ENCODE data around the gene EHD4. TPM values are rescaled to one million over a fixed set of nuclear protein-coding genes. Genes with fewer than 3 reads are reported as not detected.
A peak's percentile ranks its signal among the peaks of the same experiment; 100 is the strongest.

EHD4 gene
- polyA plus RNA-seq, 3 donors: 12.8 to 16.0 (median 14.2) TPM

DNA sequence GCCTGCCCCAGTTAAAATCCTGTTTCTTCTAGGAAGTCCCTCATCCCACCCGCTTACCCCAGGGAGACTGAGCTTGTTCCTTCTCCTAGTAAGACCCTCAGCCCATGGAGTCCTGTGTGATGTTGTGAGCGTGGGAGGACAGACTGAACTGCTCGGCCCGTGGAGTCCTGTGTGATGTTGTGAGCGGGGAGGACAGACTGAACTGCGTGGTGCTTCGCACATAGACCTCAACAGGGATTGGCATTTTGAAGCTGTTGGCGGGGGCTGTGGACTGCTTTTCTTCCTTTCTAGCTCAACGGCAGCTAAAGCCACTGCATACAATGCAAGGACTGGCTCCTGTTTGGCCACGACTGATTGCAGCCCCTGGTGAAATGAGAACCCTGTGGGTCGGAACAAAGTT is 76.9 kb downstream of the EHD4 start:
- Histone ChIP-seq H3K4me1 (ENCODE audit: control insufficient read depth in 1 of 2, insufficient read depth in 2 of 2, low read length in 2 of 2) (peaks cover 22 to 24% of the 10 kb centered on the region in 2 donors), H4K20me1 (ENCODE audit: insufficient read depth, low read length) (no peaks in the 10 kb centered on the region), H2AFZ (ENCODE audit: insufficient read depth, low read depth, low read length, poor library complexity, severe bottlenecking) (no peak overlapping the region), H3K9ac (ENCODE audit: insufficient read depth, low read length, poor library complexity, severe bottlenecking) (peak overlapping the region; percentile 65), H3K9me3 (replicated peaks in 1 of 2; ENCODE audit: control insufficient read depth in 1 of 2, insufficient read depth in 1 of 2, low read length in 2 of 2) (no peaks in the 10 kb centered on the region), H3K4me2 (replicated peaks; ENCODE audit: extremely low read depth, low read length, poor library complexity, severe bottlenecking) (no peak overlapping the region), H3K27ac (ENCODE audit: low read depth in 1 of 2, low read length in 2 of 2) (peak overlapping the region; percentile 15 to 81), H3K79me2 (ENCODE audit: insufficient read depth, low read length) (no peaks in the 10 kb centered on the region), H3K27me3 (ENCODE audit: control insufficient read depth in 2 of 2, insufficient read depth in 2 of 2, low read length in 2 of 2) (no peaks in the 10 kb centered on the region), H3K4me3 (replicated peaks in 1 of 3; ENCODE audit: low read depth in 2 of 3, low read length in 3 of 3) (no peak overlapping the region), H3K36me3 (replicated peaks in 1 of 2; ENCODE audit: control insufficient read depth in 1 of 2, insufficient read depth in 2 of 2, low read length in 2 of 2) (peaks cover 27 to 38% of the 10 kb centered on the region in 2 donors)
- Mint-ChIP-seq H3K9me3 (peaks cover 0 to 4% (median 0%) of the 10 kb centered on the region in 7 donors), H3K27ac (peak overlapping the region; percentile 77 to 96 (median 90)), H3K4me1 (peaks cover 27% of the 10 kb centered on the region), H3K27me3 (ENCODE audit: low read depth in 3 of 3) (peaks cover 0 to 2% (median 2%) of the 10 kb centered on the region in 3 donors), H3K4me3 (peak overlapping the region in 1 of 2 donors; percentile 2), H3K36me3 (peaks cover 35 to 36% of the 10 kb centered on the region in 2 donors)
- 95% methylated on average over 8 of the region's 11 CpGs for WGBS (ENCODE audit: insufficient coverage)
- DNase-seq: no peak
- intact Hi-C loops (cut with micrococcal nuclease): no loop called here
- TF ChIP-seq, protein P1, sequence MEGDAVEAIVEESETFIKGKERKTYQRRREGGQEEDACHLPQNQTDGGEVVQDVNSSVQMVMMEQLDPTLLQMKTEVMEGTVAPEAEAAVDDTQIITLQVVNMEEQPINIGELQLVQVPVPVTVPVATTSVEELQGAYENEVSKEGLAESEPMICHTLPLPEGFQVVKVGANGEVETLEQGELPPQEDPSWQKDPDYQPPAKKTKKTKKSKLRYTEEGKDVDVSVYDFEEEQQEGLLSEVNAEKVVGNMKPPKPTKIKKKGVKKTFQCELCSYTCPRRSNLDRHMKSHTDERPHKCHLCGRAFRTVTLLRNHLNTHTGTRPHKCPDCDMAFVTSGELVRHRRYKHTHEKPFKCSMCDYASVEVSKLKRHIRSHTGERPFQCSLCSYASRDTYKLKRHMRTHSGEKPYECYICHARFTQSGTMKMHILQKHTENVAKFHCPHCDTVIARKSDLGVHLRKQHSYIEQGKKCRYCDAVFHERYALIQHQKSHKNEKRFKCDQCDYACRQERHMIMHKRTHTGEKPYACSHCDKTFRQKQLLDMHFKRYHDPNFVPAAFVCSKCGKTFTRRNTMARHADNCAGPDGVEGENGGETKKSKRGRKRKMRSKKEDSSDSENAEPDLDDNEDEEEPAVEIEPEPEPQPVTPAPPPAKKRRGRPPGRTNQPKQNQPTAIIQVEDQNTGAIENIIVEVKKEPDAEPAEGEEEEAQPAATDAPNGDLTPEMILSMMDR (IDR thresholded peaks at IDR 0.05): no peak

DNA sequence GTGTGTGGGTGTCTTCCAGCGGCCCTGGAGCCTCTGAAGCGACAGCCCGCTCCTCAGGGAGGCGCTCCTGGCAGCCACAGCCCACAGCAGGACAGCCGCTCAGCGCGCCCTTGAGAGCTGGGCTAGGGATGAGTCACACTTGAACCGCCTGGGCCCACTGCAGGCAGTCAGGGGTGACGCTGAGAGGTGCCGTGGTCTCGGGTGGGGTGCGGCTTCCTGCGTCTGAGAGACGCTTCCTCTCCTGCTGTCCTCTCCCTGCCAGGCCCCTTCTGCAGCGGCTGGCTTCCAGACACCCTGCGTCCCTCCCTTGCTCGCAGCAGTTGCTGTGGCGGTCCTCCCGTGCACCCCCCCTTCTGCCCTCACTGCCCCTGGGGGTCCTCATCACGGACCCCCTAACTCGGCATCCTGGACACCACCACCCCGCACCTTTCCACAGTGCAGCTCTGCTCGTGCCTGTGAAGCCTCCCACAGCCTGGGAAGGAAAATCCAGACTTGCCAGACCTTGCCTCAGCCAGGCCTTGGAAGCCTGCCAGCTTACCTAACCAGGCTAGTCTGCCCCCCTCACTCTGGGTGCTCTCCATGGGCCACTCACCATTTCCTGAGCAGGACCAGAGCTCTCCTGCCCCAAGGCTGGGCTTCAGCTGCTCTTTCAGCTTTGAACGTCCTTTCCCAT is 77.4 kb downstream of the EHD4 start:
- no peaks in the 10 kb centered on the region for H3K79me2 ChIP-seq (ENCODE audit: insufficient read depth, low read length)
- H3K36me3 ChIP-seq (replicated peaks in 1 of 2; ENCODE audit: control insufficient read depth in 1 of 2, insufficient read depth in 2 of 2, low read length in 2 of 2): peaks cover 22 to 32% of the 10 kb centered on the region in 2 donors
- H2AFZ ChIP-seq (ENCODE audit: insufficient read depth, low read depth, low read length, poor library complexity, severe bottlenecking): peak overlapping the region; percentile 62
- H3K27me3 Mint-ChIP-seq (ENCODE audit: low read depth in 3 of 3): peaks cover 0 to 2% (median 2%) of the 10 kb centered on the region in 3 donors
- H4K20me1 ChIP-seq (ENCODE audit: insufficient read depth, low read length): no peaks in the 10 kb centered on the region
- intact Hi-C loops (cut with micrococcal nuclease): no loop called here
- H3K4me3 Mint-ChIP-seq: peak overlapping the region; percentile 66 to 80
- H3K36me3 Mint-ChIP-seq: peaks cover 30 to 31% of the 10 kb centered on the region in 2 donors
- peak overlapping the region; percentile 76 for H3K4me2 ChIP-seq (replicated peaks; ENCODE audit: extremely low read depth, low read length, poor library complexity, severe bottlenecking)
- peak overlapping the region; percentile 77 to 96 (median 90) for H3K27ac Mint-ChIP-seq
- DNase-seq: peak; percentile 94 to 96 (median 94)
- H3K27me3 ChIP-seq (ENCODE audit: control insufficient read depth in 2 of 2, insufficient read depth in 2 of 2, low read length in 2 of 2): no peaks in the 10 kb centered on the region
- H3K4me1 ChIP-seq (ENCODE audit: control insufficient read depth in 1 of 2, insufficient read depth in 2 of 2, low read length in 2 of 2): peaks cover 22 to 24% of the 10 kb centered on the region in 2 donors
- H3K4me1 Mint-ChIP-seq: peaks cover 27% of the 10 kb centered on the region
- WGBS (ENCODE audit: insufficient coverage): 5% methylated on average over 24 of the region's 24 CpGs
- H3K27ac ChIP-seq (ENCODE audit: low read depth in 1 of 2, low read length in 2 of 2): peak overlapping the region; percentile 15 to 81
- TF ChIP-seq, protein P1 (IDR thresholded peaks at IDR 0.05): peak; percentile 8
- H3K9me3 Mint-ChIP-seq: peaks cover 0 to 4% (median 0%) of the 10 kb centered on the region in 7 donors
- H3K9ac ChIP-seq (ENCODE audit: insufficient read depth, low read length, poor library complexity, severe bottlenecking): peak overlapping the region; percentile 65
- peak overlapping the region in 1 of 3 experiments; percentile 56 for H3K4me3 ChIP-seq (replicated peaks in 1 of 3; ENCODE audit: low read depth in 2 of 3, low read length in 3 of 3)
- H3K9me3 ChIP-seq (replicated peaks in 1 of 2; ENCODE audit: control insufficient read depth in 1 of 2, insufficient read depth in 1 of 2, low read length in 2 of 2): no peaks in the 10 kb centered on the region

Measured in CD14-positive monocyte (primary cell).